GM10847 (cell line): ENCODE measurements around the gene SPINK8.

ENCODE experiments used
- POLR2A ChIP-seq: IDR thresholded peaks from 2 replicates; pipeline ENCODE4 v1.6.1; 2011; ENCODE audit not compliant: insufficient read length; ENCODE audit errors: extremely low read depth

The SPINK8 gene

DNA sequence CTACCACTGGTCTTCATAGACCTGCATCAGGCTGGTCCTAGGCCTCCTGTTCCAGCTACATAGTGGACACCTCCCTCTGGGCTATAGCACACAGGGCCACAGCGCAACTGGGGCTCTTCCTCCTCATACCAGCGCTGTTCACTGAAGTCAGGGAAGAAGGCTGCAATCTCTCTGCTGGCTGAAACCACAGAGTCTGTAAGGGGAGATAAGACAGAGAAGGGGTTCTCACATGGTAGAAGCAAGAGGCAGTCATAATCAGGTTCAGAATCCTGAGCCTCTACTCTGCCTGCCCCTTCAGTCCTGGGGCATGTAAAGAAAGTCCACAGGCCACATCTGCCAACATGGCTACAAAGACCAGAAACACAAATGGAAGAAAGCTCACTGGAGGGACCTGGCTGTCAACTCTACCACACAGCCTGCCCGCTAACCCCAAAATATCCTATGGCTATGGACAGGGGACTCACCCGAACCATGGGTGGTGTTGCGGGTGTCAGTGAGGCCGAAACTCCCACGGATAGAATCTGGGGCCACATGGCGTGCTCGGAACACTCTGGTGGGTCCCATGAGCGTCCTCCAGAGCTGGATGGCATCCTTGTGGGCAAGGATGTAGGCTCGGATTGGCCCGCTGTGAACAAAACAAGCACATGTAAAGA, 38.7 kb downstream of the SPINK8 start:
- TF ChIP-seq POLR2A, result no peak

GRCh38 chr3:48289659-48290058, 43.8 kb downstream of the SPINK8 start:
- no peak for TF ChIP-seq POLR2A

DNA sequence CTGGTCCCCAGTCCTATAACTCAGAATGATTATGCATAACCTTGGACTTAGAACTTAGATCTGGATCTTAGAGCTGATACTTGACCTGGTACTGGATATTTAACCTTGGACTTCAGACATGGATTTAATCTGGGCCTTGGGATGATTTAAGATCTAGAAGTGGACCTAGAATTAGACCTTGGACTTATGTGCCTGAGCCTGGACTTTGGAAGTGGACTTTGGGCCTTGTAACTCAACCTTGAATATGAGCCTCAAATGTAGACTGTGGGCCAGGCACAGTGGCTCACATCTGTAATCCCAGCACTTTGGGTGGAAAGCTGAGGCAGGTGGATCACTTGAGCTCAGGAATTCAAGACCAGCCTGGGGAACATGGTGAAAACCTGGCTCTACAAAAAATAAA, 46.4 kb downstream of the SPINK8 start:
- no peak for TF ChIP-seq POLR2A

- no peak for TF ChIP-seq POLR2A
Observed at GRCh38 chr3:48286308-48286707, 47.2 kb downstream of the SPINK8 start.

DNA sequence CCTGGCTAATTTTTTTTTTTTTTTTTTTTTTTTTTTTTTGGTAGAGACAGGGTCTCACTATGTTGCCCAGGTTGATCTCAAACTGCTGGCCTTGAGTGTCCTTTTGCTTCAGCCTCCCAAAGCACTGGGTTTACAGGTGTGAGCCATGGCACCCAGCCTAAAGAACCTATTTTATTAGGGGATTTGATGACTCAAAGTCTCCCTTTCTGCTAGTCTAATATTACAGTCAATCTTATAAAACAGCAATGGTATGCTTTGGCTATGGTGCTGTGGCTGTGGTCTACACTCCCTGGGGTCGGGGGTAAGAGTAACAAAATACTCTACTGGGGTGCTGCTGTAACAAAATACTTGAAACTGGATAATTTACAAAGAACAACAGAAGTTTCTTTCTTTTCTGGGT, 47.8 kb downstream of the SPINK8 start:
- no peak for TF ChIP-seq POLR2A

DNA sequence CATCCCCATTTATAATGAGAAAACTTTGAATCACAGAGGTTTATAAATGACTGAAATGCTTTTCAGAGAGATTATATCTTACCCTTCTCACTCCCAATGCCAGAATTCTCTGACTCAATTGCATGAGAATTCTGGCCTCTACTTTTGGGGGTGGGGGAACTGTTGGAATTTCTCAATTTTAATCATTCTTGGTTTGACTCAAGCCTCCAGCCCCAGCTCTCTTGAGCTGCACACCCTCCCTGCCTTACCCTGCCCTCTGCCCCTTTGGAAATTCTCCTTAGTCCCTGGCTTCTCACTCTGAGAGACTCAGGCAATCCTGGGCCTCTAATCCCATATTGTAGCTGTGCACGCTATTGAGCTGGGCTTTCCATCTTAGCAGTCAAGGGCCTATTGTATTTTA, 48.3 kb downstream of the SPINK8 start:
- TF ChIP-seq POLR2A, result no peak

- TF ChIP-seq POLR2A, result no peak
Observed at GRCh38 chr3:48280881-48281280, 52.6 kb downstream of the SPINK8 start.

GRCh38 chr3:48278884-48279559, 54.4 kb downstream of the SPINK8 start:
- TF ChIP-seq POLR2A, result no peak

DNA sequence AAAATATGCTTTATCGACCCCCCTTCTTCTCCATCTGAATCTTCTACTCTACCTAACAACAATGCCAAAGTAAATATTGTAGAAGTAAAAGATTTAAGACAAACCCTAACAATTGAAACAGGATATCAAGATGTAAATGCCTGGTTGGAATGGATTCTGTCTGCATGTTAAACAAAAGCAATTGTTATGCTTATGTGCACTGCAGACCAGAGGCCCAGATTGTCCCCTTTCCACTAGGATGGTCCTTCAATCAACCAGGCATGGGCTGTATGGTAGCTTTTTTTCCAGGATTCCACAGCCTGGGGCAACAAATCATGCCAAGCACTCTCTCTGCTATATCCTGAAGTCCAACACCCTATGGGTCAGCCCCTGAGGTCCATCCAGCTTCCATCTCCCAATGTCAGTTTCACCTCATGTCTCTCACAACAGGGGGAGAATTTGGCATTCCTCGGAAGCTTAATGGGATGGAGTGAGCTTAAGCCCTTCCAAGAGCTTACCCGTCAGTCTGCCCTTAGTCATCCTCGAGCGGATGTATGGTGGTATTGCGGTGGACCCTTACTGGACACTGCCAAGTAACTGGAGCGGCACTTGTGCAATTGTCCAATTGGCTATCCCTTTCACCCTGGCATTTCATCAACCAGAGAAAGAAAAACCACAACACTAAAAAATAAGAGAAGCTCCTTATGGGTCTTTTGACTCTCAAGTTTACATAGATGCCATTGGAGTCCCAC, 56.4 kb downstream of the SPINK8 start:
- no peak for TF ChIP-seq POLR2A

DNA sequence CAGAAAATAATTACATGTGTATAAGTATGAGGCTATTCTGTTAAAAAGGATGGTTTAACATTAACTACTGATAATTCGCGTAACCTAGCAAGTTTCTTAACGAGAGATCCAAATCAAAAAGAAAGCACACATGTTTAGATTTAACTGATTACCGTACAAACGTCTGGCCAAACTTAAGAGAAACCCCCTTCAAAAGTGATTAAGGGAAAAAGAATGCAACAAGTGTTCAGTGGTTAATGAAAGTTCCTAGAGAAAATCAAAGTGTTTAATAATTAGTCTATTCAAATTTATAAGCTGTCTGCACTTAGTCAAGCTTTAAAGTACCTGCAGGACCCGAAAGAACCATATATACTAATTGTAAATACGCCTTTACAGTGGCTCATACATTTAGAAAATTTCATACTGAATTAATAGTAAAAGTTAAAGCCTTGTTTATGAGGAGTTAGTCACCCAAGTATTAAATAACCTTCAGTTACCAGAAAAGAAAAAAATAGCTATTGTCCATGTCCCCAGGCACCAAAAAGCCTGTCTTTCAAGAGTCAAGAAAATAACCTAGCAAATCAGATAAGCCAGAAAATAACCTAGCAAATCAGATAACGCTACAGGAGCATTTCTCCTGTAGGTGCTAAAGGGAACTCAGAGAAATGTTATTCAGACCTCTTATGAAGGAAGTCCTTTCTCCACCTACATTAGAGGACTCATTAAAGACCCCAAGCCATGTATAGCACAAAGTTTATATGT, 58.0 kb downstream of the SPINK8 start:
- no peak for TF ChIP-seq POLR2A

GRCh38 chr3:48274452-48274851, 59.0 kb downstream of the SPINK8 start:
- no peak for TF ChIP-seq POLR2A

DNA sequence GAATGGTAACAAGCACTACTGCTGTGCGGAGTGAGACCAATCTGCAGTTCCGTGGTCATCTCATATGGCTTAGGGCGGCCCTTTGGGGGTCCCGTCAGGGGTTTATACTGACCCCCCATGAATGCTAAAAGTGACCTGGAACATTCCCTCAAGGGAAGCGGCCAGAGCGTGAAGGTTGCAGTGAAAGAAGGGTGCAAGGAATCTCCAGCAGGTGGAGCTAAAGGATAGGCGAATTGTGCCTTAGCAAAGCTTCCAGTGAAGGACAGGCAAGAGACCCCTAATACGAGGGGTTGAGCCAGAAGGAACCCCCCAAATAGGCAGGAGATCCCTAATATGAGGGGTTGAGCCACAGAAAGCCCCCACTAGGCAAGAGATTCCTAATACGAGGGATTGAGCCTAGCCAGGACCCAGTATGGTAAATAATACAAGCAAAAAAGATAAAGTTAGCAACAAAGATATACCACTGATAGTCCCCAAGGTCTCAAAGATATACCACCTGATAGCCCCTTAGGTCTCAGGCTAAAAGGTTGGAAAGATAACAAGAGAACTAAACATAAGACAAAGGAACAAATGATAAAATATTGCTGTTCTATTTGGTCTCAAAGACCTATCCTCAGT, 59.8 kb downstream of the SPINK8 start:
- TF ChIP-seq POLR2A, result no peak

DNA sequence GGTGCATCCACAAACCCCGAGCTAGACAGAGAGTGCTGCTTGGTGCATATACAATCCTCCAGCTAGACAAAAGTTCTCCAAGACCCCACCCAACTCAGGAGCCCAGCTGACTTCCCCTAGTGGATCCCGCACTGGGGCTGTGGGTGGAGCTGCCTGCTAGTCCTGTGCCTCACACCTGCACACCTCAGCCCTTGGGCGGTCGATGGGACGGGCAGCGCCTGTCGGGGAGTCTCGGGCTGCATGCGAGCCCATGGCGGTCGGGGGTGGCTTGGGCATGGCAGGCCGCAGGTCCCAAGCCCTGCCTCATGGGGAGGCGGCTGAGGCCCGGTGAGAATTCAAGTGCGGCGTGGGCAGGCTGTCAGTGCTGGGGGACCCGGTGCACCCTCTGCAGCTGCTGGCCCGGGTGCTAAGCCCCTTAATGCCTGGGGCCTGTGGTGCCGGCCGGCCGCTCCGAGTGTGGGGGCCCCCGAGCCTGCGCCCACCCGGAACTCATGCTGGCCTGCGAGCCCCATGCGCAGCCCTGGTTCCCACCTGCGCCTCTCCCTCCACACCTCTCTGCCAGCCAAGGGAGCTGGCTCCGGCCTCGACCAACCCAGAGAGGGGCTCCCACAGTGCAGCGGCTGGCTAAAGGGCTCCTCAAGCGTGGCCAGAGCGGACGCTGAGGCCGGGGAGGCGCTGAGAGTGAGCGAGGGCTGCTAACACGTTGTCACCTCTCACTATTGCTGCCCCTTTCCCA, 61.5 kb downstream of the SPINK8 start:
- no peak for TF ChIP-seq POLR2A

DNA sequence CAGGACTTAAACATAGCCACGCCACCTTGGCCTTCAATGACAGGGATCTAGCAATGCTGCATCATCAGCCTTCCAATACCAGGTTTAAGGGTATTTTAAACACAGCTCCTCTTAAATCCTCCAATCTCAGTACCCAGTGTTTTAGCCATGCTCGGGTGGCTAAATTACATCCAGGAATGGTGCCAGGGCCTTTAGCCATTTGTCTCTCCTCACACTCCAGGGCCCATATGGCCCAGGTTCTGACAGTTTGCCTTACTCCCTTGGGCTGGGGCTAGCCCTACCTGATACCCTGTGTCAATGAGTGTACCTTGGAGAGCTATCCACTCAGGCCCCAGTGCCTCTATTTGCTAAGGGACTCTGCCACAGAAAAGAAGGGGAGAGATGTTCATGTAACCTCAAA, 63.2 kb downstream of the SPINK8 start:
- TF ChIP-seq POLR2A, result no peak
